Measurements from ENCODE around the gene YEATS4. TPM values are rescaled to one million over a fixed set of nuclear protein-coding genes. Genes with fewer than 3 reads are reported as not detected.
"Not testable (repeated sequence)": the region's sequence is repeated elsewhere in the genome, so short reads cannot be mapped to it uniquely, and the experiment has no call there.

Gene YEATS4
- total RNA-seq: 10 to 100 TPM; 34.2 to 57.3 TPM

GRCh38 chr12:69359531-69360347 is at the start of gene YEATS4:
YEATS4 (plus strand) TSS chr12:69359743; CDS start chr12:69359973, 230 bp downstream.
- DNase-seq (ENCODE audit: low spot score in 2 of 2) (peak; percentile 81 to 95), ATAC-seq (peak; percentile 83 to 85)
- Mint-ChIP-seq H3K27ac (peak within 1 kb of the TSS; percentile 98 to 99), H3K9me3 (no peaks in the 10 kb centered on the region), H3K36me3 (peaks cover 6 to 18% of the 10 kb centered on the region in 2 donors)

GRCh38 chr12:69313209-69313608 is 46.3 kb upstream of the YEATS4 start:
- ATAC-seq: no peak
- no peak overlapping the region for H3K27ac Mint-ChIP-seq
- H3K9me3 Mint-ChIP-seq: peaks cover under 1 to 11% of the 10 kb centered on the region in 2 donors
- DNase-seq (ENCODE audit: low spot score in 2 of 2): no peak
- no peaks in the 10 kb centered on the region for H3K36me3 Mint-ChIP-seq

- not testable (repeated sequence) for H3K27ac Mint-ChIP-seq; ATAC-seq; H3K36me3 Mint-ChIP-seq; DNase-seq (ENCODE audit: low spot score in 2 of 2)
- H3K9me3 Mint-ChIP-seq: peaks cover 5 to 21% of the 10 kb centered on the region in 2 donors
Observed at GRCh38 chr12:69316784-69317183, 42.8 kb upstream of the YEATS4 start.

GRCh38 chr12:69317233-69317632 is 42.3 kb upstream of the YEATS4 start:
- not testable (repeated sequence) for ATAC-seq; H3K27ac Mint-ChIP-seq; DNase-seq (ENCODE audit: low spot score in 2 of 2); H3K36me3 Mint-ChIP-seq
- peaks cover 5 to 21% of the 10 kb centered on the region in 2 donors for H3K9me3 Mint-ChIP-seq

- H3K27ac Mint-ChIP-seq: no peak overlapping the region
Observed at GRCh38 chr12:69318225-69318624, 41.3 kb upstream of the YEATS4 start.

GRCh38 chr12:69321351-69321750 is 38.2 kb upstream of the YEATS4 start:
- ATAC-seq: no peak
- H3K27ac Mint-ChIP-seq: no peak overlapping the region
- peaks cover 5 to 17% of the 10 kb centered on the region in 2 donors for H3K9me3 Mint-ChIP-seq
- DNase-seq (ENCODE audit: low spot score in 2 of 2): no peak
- peaks cover 5 to 6% of the 10 kb centered on the region in 2 donors for H3K36me3 Mint-ChIP-seq

More at GRCh38 chr12:69318225-69318624, 41.3 kb upstream of the YEATS4 start:
- Mint-ChIP-seq H3K9me3 (peaks cover 5 to 21% of the 10 kb centered on the region in 2 donors), H3K36me3 (peaks cover 5 to 6% of the 10 kb centered on the region in 2 donors)
- ATAC-seq: no peak
- no peak for DNase-seq (ENCODE audit: low spot score in 2 of 2)

GRCh38 chr12:69324797-69325466 is 34.6 kb upstream of the YEATS4 start:
- DNase-seq (ENCODE audit: low spot score in 2 of 2) (no peak), ATAC-seq (peak in 1 of 2 donors; percentile 34)
- Mint-ChIP-seq H3K27ac (no peak overlapping the region), H3K9me3 (peaks cover 3 to 5% of the 10 kb centered on the region in 2 donors), H3K36me3 (peaks cover 5 to 6% of the 10 kb centered on the region in 2 donors)

- ATAC-seq (no peak), DNase-seq (ENCODE audit: low spot score in 2 of 2) (no peak)
- H3K36me3 Mint-ChIP-seq: peaks cover 0 to 5% of the 10 kb centered on the region in 2 donors
- peaks cover 0 to 3% of the 10 kb centered on the region in 2 donors for H3K9me3 Mint-ChIP-seq
- H3K27ac Mint-ChIP-seq: peak overlapping the region; percentile 10 to 85
Observed at GRCh38 chr12:69328426-69328825, 31.1 kb upstream of the YEATS4 start.

- H3K27ac Mint-ChIP-seq: peak overlapping the region; percentile 85 to 93
- peaks cover 0 to 5% of the 10 kb centered on the region in 2 donors for H3K36me3 Mint-ChIP-seq
- peak in 1 of 2 donors; percentile 15 for DNase-seq (ENCODE audit: low spot score in 2 of 2)
- ATAC-seq: peak; percentile 11 to 46
- H3K9me3 Mint-ChIP-seq: peaks cover 0 to 3% of the 10 kb centered on the region in 2 donors
Observed at GRCh38 chr12:69329669-69330428, 29.7 kb upstream of the YEATS4 start.

GRCh38 chr12:69330475-69331473 is 28.8 kb upstream of the YEATS4 start:
- Mint-ChIP-seq H3K9me3 (peaks cover 0 to 3% of the 10 kb centered on the region in 2 donors), H3K36me3 (peaks cover 0 to 5% of the 10 kb centered on the region in 2 donors), H3K27ac (peak overlapping the region; percentile 85 to 97)
- ATAC-seq (peak; percentile 78 to 80), DNase-seq (ENCODE audit: low spot score in 2 of 2) (peak; percentile 52 to 61)

- DNase-seq (ENCODE audit: low spot score in 2 of 2) (no peak), ATAC-seq (no peak)
- H3K27ac Mint-ChIP-seq: peak overlapping the region; percentile 85 to 97
- H3K9me3 Mint-ChIP-seq: peaks cover 0 to 2% of the 10 kb centered on the region in 2 donors
- H3K36me3 Mint-ChIP-seq: peaks cover 0 to 5% of the 10 kb centered on the region in 2 donors
Observed at GRCh38 chr12:69331519-69331908, 28.0 kb upstream of the YEATS4 start.

- ATAC-seq (no peak), DNase-seq (ENCODE audit: low spot score in 2 of 2) (no peak)
- Mint-ChIP-seq H3K9me3 (no peaks in the 10 kb centered on the region), H3K36me3 (peaks cover 0 to 5% of the 10 kb centered on the region in 2 donors), H3K27ac (peak overlapping the region in 1 of 2 donors; percentile 85)
Observed at GRCh38 chr12:69331909-69332684, 27.4 kb upstream of the YEATS4 start.

- H3K36me3 Mint-ChIP-seq: peaks cover 0 to 5% of the 10 kb centered on the region in 2 donors
- ATAC-seq: no peak
Observed at GRCh38 chr12:69332815-69333358, 26.7 kb upstream of the YEATS4 start.

GRCh38 chr12:69334158-69334557 is 25.4 kb upstream of the YEATS4 start:
- H3K36me3 Mint-ChIP-seq: peaks cover 0 to 5% of the 10 kb centered on the region in 2 donors
- DNase-seq (ENCODE audit: low spot score in 2 of 2): no peak
- no peak overlapping the region for H3K27ac Mint-ChIP-seq
- H3K9me3 Mint-ChIP-seq: no peaks in the 10 kb centered on the region
- ATAC-seq: no peak

More at GRCh38 chr12:69332815-69333358, 26.7 kb upstream of the YEATS4 start:
- DNase-seq (ENCODE audit: low spot score in 2 of 2): no peak
- Mint-ChIP-seq H3K9me3 (no peaks in the 10 kb centered on the region), H3K27ac (peak overlapping the region; percentile 18 to 85)
